Urinary bladder (tissue), 4 donors: ENCODE results near the gene SH2D7. TPM values are rescaled to one million over a fixed set of nuclear protein-coding genes. Genes with fewer than 3 reads are reported as not detected.
A peak's percentile ranks its signal among the peaks of the same experiment; 100 is the strongest.

Experiments
- DNase-seq: peaks from one replicate; pipeline ENCODE4 v3.0.0-alpha.2; 2015; ENCODE audit errors: extremely low spot score
- H3K27ac ChIP-seq: one replicate; pipeline ENCODE4 v1.5.1; 2013; ENCODE audit warnings: low read depth, mild to moderate bottlenecking, moderate library complexity
- H3K36me3 ChIP-seq: one replicate; pipeline ENCODE4 v1.6.1; 2013; ENCODE audit warnings: mild to moderate bottlenecking, moderate library complexity; ENCODE audit not compliant: insufficient read depth
- H3K4me1 ChIP-seq: one replicate; pipeline ENCODE4 v1.6.1; 2013; ENCODE audit warnings: mild to moderate bottlenecking, moderate library complexity; ENCODE audit not compliant: insufficient read depth
- H3K4me3 ChIP-seq: one replicate; pipeline ENCODE4 v1.5.1; 2013; ENCODE audit warnings: low read depth, low read length
- WGBS: extraction: QIAGEN DNeasy Blood & Tissue Kit; methylation state at CpG from one replicate; pipeline ENCODE4 v1.1.7; 2013; 5-methylcytosine and 5-hydroxymethylcytosine counted together
- polyA plus RNA-seq: library from polyadenylated mRNA; stranded (reverse); fragments of 200-250 nt; gene quantifications from one replicate; pipeline ENCODE4 v1.2.3, GENCODE V29; 2013
- total RNA-seq: library from RNA; depleted of rRNA; stranded (reverse); fragments of >200 nt; gene quantifications from one replicate; pipeline ENCODE4 v1.2.3, GENCODE V29; 2014
- donor health status: healthy with polysubstance abuse.
- donor health status: healthy.

The SH2D7 gene
- total and polyA plus RNA-seq, 2 donors = not detected

DNA sequence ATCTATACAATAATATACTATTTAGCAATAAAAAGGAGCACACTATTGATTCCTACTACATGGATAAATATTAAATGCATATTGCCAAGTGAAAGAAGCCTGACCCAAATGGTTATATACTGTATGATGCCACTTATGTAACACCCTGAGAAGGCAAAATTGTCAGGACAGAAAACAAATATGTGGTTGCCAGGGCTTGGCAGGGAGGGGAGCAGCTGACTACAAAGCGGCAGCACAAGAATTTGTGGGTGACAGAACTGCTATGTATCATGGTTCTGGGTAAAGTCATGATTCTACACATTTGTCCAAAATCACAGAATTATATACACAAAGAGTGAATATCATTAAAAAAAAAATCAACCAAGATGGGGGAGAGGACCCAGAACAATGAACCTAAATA, 37.4 kb upstream of the SH2D7 start:
- H3K4me1 ChIP-seq = peaks cover 8% of the 10 kb centered on the region

DNA sequence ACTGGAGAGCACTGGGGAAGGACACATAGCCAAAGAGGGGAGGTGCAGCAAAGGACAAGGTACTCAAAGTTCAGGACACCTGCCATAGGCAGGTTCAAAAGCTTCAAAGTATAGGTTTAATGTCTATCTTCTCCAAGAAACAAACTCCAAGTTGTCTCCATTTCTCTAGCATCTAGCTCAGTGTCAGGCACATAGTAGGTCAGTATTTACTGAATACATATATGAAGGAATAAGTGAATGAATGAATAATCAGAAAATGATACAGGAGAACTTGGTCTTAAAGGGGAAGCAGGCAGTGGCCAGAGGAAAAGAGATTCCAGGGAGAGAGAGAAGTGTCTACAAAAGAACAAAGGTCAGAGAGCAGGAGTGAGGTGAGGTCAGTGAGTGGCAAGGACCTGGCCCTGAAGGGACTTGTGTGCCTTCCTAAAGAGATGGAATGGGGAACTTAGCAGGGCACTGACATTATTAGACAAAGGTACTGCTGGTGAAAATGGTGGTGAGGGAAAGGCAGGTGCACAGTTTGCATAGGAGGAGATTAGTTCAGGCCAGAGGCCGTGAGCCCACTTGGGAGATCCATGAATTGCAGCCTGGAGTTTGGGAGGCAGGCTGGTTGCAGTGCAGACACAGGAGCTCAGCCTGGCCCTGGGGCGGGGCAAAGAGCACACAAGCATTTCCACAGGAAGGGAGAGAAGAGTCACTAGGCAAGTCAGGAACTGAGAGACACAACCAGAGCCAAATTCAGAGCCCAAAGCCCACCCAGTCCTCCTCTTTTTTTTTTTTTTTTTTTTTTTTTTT, 36.2 kb upstream of the SH2D7 start:
- no peak overlapping the region for H3K4me3 ChIP-seq
- 51% methylated on average over 2 of the region's 2 CpGs for WGBS
- H3K36me3 ChIP-seq = no peaks in the 10 kb centered on the region
- no peak overlapping the region for H3K27ac ChIP-seq
- no peak for DNase-seq
- H3K4me1 ChIP-seq = peaks cover 8% of the 10 kb centered on the region

More for the DNA sequence above, 37.4 kb upstream of the SH2D7 start:
- Histone ChIP-seq H3K4me3 (no peak overlapping the region), H3K36me3 (no peaks in the 10 kb centered on the region), H3K27ac (no peak overlapping the region)
- WGBS = 97% methylated on average over 1 of the region's 1 CpG
- DNase-seq = no peak

DNA sequence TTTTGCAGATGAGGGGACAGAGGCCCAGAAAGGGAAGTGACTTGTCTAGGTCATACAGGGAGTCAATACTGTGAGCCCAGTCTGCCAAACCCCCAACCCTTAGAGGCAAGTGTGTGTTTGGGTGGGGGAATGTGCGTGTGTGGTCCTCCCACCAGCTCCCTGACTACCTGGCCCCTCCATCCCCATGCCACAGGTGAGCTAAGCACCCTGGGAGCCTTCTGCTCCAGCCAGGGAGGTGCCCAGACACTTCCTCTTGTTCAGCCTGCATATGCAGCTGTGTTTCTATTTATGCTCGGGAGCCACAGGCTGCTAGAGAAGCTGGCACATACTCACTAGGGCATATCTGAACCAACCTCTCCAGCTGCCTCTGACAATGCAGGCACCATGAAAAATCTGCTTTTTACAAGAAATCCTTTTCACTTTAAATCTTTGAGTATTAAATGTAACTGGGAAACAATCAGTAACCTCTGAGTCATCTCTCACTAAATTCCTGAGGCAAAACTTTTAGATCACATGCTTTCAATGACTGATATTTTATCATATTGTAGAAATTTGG, 35.6 kb upstream of the SH2D7 start:
- 46% methylated on average over 2 of the region's 2 CpGs for WGBS
- DNase-seq = no peak
- H3K36me3 ChIP-seq = no peaks in the 10 kb centered on the region
- no peak overlapping the region for H3K4me3 ChIP-seq
- H3K4me1 ChIP-seq = peaks cover 7% of the 10 kb centered on the region
- H3K27ac ChIP-seq = peak overlapping the region; percentile 76

DNA sequence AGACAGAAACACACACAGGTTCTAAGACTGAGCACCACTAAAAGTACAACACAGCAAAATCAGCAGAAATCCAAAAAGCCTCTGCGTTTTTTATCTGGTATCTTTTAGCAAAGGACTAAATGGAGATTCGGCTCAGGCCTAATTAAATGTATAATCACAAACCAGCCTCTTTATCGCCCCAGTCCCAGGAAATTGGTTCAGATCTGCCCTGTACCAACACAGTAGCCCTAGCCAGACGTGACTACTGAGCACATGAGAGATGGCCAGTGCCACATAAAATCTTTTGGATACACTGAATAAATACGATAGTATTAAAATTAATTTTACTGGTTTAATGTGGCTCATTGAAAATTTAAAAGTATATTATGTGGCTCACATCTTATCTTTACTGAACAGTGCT, 34.6 kb upstream of the SH2D7 start:
- Histone ChIP-seq H3K4me1 (peaks cover 4% of the 10 kb centered on the region), H3K4me3 (no peak overlapping the region), H3K36me3 (no peaks in the 10 kb centered on the region), H3K27ac (peak overlapping the region; percentile 12)
- DNase-seq = no peak
- WGBS = 84% methylated on average over 5 of the region's 5 CpGs

DNA sequence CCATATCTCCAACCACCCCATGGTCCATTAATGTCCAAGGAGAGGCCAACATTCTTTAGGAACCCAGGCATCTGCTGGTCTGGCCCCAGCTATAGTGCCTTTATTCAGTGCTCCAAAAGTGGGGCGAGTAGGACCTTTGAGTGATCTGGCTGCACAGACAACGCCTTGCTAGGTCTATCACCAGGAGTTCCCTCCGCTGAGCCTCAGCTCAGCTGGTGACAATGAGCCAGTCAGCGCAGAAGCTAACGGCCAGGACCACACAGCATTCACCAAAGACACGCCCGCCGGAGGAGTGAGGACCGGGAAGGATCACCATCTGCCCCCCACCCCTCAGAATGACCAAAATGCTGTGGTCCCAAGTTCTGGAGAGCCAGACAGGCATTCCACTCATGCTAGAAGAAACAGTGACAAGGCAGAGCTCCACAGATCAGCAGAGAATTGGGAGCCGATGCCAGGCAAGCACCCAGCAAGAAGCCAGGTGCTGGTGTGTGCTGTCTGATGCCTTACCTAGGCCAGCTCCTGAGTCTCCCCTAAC, 33.9 kb upstream of the SH2D7 start:
- Histone ChIP-seq H3K36me3 (no peaks in the 10 kb centered on the region), H3K4me1 (peaks cover 4% of the 10 kb centered on the region), H3K4me3 (no peak overlapping the region), H3K27ac (no peak overlapping the region)
- WGBS = 89% methylated on average over 10 of the region's 10 CpGs
- DNase-seq = no peak

DNA sequence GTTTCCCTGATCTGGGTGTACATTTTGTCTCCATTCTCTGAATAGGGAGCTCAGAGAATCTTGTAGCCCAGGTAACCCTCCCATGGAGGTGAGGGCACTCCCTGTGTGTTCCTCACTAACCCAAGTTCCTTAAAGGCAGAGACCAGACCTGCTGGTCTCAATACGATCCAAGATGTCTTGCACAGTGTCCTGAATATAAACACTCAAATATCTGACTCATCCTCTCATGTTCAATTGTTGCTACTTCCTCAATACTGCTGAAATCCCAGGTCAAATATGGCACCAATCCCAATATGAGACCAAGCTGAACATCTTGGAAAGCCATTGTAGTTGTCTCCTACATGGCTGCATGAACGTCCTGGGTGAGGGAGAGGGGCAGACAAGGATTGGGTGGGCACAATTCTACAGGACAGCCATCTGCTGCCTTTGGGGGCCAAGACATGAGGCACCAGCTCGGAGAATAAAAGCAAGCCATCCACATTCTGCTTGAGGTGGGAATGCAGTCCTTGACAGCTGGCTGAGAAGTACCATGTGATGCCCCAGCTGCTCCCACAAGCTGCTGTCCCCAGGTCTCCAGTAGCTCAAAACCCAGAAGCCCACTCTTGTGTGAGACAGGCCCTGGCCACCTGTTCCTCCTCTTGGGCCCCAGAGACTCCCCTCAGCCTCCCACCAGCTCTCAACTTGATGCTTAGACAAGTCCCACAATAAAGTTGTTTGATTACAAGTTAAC, 33.1 kb upstream of the SH2D7 start:
- no peak for DNase-seq
- Histone ChIP-seq H3K4me3 (no peak overlapping the region), H3K27ac (peak overlapping the region; percentile 45), H3K36me3 (no peaks in the 10 kb centered on the region), H3K4me1 (peaks cover 4% of the 10 kb centered on the region)
- 61% methylated on average over 3 of the region's 3 CpGs for WGBS

DNA sequence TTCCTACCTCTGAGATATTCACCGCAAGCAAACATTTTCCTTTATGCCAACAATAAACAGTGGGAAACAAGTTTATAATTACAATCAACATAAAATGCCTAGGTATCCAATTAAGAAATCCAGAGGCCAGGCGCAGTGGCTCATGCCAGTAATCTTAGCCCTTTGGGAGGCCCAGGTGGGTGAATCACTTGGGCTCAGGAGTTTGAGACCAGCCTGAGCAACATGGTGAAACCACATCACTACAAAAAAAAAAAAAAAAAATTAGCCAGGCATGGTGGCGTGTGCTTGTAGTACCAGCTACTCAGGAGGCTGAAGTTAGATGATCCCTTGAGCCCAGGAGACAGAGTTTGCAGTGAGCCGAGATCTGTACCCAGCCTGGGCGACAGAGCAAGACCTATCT, 32.1 kb upstream of the SH2D7 start:
- H3K36me3 ChIP-seq = no peaks in the 10 kb centered on the region
- H3K27ac ChIP-seq = no peak overlapping the region
- H3K4me3 ChIP-seq = no peak overlapping the region
- no peak for DNase-seq
- peaks cover 6% of the 10 kb centered on the region for H3K4me1 ChIP-seq
- 92% methylated on average over 5 of the region's 5 CpGs for WGBS

DNA sequence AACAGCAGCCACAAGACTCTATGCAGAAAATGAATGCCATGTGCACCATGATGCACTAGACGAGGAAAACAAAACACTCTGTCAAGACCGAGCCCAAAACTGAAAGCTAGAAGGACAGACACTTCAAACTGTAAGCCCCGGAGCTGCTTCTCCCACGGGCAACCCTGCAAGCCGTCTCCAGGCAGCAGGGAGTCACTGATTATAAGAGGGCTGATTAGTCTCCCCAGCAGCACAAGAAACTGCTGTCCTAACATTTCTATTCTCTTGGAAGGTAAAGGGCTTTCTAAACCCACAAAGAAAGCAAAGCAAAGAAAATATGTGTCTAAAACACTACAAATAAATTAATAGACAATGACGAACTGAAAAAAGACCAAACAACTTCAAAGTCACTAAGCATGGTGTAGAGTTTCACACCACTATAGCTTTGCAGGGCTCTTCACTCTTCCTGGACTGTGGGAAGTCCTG, 30.4 kb upstream of the SH2D7 start:
- WGBS = 24% methylated on average over 6 of the region's 6 CpGs

DNA sequence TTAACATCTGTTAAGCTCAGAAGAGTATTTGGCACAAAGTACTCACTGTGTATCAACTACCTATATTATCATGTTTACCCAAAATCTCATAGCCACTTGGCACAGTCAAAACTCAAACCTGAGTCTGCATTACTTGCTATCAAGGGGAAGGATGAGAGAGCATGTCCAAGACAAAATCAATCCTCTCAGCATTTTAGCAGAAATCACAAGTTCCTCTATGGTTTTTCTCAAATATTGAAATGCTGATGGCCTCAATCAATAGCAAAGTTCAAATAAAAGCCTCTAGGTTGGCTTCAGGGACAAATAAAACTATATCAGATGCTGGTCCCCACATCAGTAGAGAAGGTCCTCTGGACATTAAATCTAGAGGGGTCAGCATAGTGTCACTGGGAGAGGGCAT, 29.1 kb upstream of the SH2D7 start:
- no peak for DNase-seq
- Histone ChIP-seq H3K27ac (peak overlapping the region; percentile 71), H3K4me3 (no peak overlapping the region), H3K36me3 (no peaks in the 10 kb centered on the region), H3K4me1 (peaks cover 12% of the 10 kb centered on the region)

More for the DNA sequence above, 30.4 kb upstream of the SH2D7 start:
- no peaks in the 10 kb centered on the region for H3K36me3 ChIP-seq
- H3K4me3 ChIP-seq = no peak overlapping the region
- peak overlapping the region; percentile 16 for H3K27ac ChIP-seq
- peaks cover 12% of the 10 kb centered on the region for H3K4me1 ChIP-seq
- DNase-seq = no peak

DNA sequence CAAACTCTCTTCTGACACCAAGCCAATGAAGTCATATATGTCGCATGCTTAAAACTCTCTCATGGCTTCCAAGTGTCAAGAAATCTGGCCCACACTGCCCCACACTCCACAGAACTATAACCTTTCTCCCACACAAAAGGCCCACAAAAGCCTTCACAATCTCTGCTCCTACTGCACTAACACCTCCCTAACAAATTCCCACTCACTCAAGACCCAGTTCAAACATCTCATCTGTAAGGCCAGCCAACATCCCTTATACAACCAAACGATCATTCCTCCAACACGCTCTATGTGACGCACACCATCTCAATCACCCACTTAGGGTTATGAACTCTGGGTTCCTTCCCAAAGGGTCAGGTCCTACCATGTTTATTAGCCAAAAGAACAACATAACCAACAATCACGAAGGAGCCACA, 28.4 kb upstream of the SH2D7 start:
- Histone ChIP-seq H3K36me3 (no peaks in the 10 kb centered on the region), H3K4me1 (peaks cover 12% of the 10 kb centered on the region), H3K27ac (peak overlapping the region; percentile 71), H3K4me3 (no peak overlapping the region)
- WGBS = 68% methylated on average over 5 of the region's 5 CpGs
- no peak for DNase-seq

DNA sequence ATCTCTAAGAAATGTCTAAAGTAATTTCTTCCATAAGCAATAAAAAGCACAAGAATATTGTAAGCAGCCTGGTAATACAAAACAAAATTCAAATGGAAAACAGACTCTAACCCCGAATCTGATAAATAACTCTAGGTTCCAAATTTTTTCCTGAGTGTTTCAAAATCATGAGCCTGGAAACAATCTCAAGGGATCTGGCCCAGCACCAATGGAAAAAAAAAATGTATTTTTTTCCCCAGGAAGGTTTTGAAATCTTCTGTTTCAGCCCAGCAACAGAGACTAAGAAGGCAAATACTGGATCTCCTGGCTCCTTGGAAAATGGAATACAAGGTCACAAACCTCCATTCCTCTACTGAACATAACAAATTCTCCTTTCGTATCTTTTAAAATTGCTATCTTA, 27.8 kb upstream of the SH2D7 start:
- no peak for DNase-seq
- 42% methylated on average over 2 of the region's 2 CpGs for WGBS
- Histone ChIP-seq H3K4me3 (no peak overlapping the region), H3K36me3 (no peaks in the 10 kb centered on the region), H3K4me1 (peaks cover 11% of the 10 kb centered on the region), H3K27ac (peak overlapping the region; percentile 58)

DNA sequence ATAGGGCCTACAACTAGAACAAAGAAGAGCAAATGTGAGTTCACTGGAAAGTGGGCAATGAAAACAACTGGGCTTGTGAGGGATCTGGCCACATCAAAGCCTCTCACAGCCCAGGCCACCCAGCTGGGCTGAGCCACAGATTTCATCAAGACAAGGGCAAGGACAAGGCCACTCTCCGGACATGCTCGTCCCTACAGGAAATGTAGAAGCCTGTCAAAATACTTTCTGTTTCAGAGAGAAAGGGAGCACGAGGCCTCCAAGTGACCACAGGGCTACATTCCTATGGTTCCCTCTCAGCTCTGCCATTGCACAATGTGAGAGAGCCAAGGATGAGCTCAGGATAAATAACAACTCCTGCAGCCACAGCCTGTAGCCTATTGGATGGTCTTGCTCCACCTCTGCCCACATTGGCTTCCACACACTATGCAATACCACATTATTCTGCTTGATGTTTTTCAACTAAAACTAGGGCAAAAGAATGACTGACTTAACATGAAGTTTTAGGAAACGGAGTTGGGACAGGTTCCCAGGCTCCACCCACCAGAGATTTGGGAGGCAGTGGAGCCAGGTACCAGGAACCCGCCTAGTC, 27.0 kb upstream of the SH2D7 start:
- peak overlapping the region; percentile 69 for H3K27ac ChIP-seq
- no peak overlapping the region for H3K4me3 ChIP-seq
- DNase-seq = no peak
- WGBS = 47% methylated on average over 5 of the region's 5 CpGs
- no peaks in the 10 kb centered on the region for H3K36me3 ChIP-seq
- peaks cover 13% of the 10 kb centered on the region for H3K4me1 ChIP-seq
